Ecto neural progenitor cell (in vitro differentiated cells): ENCODE measurements around the gene EYA3.

Source experiments
- DNase-seq: peaks from one replicate; pipeline ENCODE4 v3.0.0-alpha.2; 2018; ENCODE audit warnings: low spot score

Gene EYA3

DNA sequence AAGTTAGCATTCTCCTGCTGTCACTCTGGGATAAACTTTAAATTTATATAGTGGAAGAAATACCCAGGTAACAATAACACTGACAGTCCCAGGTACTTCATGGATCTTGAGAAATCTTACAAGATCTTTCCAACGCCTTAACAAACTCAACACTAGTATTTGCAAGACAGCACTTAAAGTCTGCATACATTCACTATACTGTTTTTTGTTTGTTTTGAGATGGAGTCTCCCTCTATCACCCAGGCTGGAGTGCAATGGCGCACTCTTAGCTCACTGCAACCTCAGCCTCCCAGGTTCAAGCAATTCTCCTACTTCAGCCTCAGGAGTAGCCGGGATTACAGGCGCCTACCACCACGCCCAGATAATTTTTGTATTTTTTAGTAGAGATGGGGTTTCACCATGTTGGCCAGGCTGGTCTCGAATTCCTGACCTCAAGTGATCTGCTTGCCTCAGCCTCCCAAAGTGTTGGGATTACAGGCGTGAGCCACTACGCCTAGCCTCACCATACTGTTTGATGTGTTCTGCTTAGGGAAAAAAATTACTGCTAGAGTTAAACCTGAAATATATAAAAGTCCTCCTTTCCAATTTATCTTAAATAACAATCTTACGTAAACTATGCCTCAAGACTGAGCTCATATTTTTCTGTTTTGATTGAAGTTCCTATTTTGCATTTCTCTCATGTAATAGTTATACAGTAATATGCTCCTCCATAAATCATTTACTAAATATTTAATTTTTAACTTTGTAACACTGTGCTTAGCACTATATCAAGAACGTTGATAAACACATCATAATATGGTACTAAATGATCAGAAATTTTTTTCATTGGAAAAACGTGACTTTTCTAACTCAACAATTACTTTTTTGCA lies 17.5 kb downstream of the EYA3 start:
- DNase-seq: no peak

DNA sequence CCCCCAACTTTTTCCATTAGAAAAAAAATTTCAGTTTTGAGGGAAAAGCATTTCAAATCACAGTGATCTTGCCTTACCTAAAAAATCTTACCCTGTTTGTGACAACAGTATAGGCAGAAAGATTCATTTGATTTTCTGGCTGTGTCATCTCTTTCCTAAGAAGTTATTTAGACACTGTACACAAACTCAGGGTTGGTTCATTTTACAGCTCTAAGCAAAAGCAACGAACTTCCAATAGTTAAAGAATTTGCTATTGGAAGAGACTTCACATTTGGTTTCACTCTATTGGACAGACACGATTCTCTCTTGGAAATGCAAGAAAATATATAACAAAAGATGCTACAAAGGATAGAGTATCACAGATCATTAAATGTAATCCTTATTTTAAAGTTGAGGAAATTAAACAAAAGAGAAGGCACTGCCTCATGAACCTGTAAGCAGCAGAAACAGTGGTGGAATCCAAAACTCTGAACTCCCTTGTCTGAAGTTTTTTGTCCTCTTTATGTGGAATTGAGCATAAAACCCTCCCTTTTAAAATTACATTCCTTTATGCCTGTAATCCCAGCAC lies 20.8 kb downstream of the EYA3 start:
- no peak for DNase-seq

DNA sequence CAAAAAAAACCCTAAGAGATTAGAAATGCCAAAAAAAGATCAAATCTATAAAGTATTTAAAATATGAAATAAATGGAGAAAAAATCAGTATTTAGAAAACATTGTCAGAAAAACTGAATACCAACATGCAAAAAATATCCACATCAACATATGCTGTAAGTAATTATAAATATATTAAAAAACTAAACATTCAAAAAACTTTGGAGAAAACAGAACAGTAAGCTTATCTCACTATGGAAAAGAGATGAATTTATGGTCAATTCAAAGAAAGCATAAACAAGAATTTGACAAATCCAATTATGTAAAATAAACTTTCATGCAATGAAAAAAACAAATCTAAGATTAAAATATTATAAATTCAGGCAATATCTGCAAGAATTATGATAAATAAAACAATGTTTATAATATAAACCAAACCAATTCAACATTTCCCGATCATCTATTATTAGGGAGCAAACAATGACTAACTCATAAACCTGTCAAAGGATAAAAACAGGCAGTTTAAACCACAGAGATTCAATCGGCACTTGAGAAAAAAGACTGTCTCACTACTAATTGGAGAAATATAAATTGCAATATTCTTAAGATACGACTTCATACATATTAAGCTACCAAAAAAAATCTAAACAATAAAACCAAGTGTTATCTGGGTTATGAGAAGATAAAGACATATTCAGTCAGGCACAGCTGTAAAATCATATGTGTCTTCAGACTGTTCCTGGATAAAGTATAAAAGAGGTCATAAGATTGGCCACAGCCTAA lies 21.8 kb downstream of the EYA3 start:
- DNase-seq: no peak

DNA sequence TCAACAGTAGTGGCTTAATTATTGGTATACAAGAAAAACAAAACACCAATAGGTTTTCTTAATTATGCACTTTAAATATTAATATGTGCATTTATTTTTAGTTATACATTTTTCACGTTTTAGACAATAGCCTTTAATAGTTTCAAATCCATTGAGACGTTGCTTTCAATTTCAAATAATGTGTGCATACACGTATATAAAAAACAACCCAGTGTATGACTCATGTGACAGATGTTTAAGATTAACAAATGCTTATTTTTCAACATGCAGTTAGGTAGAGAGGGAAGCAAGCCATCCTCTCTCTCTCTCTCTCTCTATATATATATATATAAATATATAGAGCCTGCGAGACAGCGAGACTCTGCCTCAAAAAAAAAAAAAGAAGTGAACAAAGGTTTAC lies 24.3 kb downstream of the EYA3 start:
- DNase-seq: no peak

DNA sequence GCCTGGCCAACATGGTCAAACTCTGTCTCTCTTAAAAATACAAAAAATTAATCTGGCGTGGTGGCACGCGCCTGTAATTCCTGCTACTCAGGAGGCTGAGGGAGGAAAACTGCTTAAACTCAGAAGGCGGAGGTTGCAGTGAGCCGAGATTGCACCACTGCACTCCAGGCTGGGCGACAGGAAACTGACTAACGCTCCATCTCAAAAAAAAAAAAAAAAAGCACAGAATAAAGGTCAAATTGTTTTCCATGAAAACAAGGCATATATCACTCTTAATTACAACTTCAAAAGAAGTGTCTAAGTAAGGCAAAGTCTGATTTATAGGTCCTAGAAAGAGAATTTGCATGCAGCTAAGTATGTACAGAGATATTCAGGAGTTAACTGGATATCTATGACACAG lies 25.6 kb downstream of the EYA3 start:
- no peak for DNase-seq

DNA sequence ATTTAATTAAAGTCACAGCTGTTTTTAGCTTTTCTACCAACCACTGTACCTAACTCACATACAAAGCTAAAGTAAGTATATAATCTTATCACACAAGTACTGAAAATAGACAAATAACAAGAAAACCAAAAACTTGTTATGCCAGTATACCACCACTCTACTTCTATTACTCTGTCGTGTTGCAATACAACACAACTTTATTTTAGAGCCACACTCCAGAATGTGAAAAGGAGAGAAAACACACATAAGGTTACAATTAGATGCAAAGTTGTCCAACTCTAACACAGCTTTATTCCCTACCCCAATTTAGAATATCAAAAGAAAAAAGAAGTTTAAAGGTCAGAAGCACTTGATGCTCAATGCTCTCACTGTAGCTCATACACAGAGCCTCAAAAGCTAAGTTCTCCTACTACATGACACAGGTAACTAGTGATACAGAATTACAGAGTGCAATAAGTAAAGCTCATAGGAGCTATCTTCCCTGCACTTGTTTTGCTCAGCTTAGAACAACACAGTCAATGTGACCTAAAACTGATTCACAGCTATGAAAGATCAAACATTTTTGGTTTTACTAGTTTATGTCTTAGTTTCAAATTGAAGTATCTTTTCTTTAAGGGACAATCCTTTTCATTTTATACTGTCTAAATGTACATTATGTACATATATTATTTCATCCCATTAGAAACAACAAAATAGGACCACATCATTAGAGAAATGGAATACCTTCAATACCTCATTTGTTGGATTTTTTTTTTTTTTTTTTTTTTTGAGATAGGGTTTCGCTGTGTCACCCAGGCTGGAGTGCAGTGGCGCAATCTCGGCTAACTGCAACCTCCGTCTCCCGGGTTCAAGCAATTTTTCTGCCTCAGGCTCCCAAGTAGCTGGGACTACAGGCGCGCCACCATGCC lies 29.2 kb downstream of the EYA3 start:
- DNase-seq: no peak

DNA sequence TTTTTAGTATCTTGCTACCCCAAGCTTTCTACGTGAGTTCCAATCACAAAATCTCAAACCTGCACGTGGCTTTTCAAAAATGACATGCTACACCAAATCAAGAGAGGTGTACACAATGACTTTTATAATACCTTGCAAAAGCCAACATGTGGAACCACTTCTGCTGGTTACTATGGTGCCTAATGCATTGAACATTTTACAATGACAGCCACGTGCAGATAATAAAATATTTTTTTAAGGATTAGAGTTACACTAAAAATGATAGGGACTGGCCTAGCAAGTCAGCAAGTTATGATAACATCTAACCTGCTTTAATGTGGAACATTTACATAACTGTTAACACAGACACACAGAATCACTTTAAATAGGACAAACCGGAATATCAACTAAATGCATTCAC lies 30.2 kb downstream of the EYA3 start:
- no peak for DNase-seq

DNA sequence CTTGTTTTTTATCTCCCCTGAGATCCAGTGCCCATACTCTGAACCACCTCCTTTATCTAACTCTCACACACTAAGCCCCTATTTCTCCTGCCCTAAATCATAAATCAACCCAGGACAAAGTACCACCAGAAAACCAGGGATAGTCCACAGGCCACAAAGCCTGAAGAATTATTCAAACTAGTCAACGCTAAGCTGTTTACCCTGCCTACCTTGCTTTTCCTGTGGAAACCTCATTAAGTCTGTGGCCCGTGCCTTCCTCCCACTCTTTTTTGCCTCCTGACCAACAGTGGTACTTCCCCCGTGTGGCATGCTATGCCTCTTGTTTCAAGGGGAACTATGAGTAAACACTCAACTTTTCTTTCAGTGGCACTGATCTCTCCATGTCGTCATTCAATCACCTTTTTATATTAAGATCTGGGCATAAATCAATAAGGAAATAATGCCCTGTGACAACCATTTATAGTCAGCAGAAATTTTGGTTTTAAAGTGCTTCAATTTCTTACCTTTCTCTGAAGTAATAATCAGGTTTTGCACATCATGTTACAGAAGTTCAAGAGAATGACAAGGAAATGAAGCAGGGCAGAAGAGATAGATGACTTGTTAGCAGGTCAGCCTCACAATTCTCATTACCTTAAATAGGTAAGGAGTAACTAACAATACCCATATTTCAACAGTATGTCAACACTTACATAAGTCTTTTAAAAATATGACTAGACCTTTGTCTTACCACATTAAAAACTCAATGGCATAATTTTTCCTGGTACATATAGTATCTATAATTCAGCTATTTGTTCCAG lies 32.1 kb downstream of the EYA3 start:
- DNase-seq: no peak

DNA sequence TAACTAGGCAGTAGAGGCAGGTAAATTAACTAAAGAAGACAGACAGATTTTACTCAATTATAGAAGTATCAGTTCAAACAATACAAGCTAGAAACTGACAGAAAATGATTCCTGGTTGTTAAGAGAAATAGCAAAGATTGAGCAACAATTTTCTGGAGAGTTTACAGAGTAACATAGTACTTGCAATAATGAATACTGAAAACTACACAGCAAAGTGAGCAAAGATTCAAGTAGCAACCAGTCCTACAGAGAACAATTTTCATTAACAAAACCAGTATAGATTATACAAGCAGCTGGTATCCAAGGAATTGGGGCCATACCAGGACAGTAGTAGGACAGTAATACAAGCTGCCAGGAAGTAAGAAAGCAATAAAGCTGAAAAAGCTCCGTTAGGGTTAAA lies 37.6 kb downstream of the EYA3 start:
- no peak for DNase-seq

DNA sequence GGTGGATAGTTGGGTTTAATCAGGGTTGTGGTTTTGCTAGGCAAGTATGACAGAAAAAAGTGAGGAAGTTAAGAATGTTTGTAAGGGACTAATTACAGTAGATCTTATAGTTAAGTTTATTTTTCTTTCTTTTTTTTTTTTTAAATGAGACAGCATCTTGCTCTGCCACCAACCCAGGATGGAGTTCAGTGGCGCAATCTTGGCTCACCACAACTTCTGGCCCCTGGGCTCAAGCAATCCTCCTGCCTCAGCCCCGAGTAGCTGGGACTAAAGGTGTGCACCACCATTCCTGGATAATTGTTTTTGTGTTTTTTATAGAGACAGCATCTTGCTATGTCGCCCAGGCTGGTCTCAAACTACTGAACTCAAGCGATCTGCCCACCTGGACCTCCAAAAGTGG lies 41.7 kb downstream of the EYA3 start:
- no peak for DNase-seq

DNA sequence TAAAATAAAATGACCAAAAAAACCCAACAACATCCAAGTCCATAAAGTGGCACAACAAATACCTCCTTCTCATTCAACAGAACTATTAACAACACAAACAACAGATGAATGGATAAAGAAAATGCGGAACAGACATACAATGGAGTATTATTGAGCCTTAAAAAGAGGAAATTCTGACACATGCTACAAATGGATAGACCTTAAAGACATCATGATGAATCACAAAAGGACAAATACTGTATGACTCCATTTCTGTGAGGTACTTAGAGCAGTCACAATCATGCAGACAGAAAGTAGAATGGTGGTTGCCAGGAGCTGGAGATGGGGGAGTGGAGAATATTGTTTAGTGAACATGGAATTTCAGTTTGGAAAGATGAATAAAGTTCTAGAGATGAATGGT lies 42.6 kb downstream of the EYA3 start:
- DNase-seq: no peak

DNA sequence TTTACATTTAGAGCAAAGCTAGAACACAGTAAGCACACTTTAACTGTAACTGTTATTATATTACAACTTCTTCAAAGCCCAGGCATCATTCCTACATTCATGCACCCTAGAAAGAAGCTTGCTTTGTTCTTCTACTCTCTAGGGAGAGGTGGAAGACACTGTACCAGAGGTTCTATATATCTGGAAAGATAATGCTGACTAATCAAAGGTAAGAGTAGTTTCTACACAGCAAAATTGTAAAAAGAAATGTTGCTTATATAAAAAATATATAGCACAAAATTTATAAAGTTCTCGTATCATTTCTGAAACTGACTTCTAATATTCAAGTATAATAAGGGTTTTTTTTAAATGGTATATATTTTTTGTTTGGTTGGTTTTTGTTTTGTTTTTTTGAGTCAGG lies 44.0 kb downstream of the EYA3 start:
- no peak for DNase-seq

DNA sequence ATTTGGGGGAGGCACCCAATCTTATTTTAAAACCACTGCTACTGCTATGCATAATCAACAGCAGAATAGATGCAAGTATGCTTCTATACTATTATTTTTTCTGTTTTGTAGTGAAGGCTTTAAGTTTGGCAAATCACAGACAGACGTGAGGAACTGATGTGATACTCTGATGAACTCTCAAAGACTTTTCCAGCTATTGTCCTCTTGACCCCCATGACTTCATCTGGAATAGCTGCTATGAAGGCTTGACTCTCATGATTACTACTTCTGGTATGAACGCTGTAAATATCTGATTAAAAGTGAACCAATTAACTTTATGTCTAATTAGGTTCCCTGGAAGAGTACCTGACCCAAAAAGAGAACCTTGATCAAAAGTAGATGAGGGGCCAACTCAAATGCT lies 49.1 kb downstream of the EYA3 start:
- no peak for DNase-seq

DNA sequence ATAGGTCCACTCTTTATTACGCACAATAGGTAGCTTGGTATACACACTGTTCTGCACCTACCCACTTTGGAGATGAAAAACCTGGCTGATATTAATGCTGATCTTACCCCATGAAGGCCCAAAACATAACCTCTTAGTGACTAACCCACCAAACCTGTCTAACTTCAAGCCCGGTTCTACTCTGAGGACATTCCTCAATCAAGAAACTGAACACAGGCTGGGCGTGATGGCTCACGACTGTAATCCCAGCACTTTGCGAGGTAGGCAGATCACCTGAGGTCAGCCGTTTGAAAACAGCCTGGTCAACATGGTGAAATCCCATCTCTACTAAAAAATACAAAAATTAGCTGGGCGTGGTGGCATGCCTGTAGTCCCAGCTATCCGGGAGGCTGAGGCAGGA lies 50.5 kb downstream of the EYA3 start:
- DNase-seq: no peak

DNA sequence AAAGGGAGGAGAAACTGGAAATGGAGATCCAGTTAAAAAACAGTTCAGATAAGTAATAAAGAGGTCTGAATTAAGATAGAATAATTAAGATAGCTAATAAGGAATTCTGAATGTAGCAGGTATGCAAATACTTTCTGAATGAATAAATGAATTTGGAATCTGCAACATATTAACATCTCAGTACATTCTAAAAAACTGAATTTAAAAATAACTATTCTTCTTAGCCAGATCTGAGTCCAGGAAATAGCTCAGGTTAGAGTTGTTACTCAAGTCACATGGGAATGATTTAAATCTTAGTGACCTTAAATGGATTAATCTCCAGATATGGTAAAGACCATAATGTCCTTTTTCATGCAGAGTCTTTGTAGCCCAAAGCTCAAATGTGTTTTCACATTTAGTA lies 51.2 kb downstream of the EYA3 start:
- no peak for DNase-seq

DNA sequence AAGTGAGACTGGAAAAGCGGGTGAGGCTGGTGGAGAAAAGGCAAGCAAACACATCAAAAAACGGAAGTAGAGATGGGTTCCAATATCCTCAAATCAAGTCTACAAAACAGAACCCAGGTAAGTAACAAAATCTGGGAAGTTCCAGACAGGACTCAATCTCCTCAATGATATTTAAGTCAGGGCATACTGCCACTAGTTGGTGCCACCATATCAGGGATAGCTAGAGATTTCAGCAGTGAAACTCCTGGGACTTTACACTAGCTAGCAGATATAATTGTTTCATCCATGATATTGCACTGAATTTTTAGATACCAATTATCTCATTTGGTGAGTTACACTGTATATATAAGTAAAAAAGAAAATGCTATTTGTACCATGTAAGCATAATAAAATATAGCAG lies 52.0 kb downstream of the EYA3 start:
- DNase-seq: no peak

DNA sequence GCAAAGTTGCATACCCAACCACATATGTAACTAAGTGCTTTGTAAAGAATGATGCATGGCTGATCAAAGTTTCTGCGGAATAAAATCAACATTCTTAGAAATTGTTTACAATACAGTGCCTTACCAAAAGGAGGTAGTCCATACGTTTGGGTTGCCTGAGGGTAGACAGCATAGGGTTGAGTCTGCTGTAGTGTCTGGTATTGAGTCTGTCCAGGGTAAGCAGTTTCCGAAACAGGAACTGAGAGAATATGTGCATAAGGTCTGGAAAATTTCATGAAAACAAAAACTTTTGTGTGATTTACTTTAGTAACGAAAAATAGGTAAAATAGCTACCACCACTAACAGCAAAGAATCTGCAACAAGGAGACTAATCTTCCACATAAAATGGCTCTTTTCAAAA lies 53.0 kb downstream of the EYA3 start:
- DNase-seq: no peak

DNA sequence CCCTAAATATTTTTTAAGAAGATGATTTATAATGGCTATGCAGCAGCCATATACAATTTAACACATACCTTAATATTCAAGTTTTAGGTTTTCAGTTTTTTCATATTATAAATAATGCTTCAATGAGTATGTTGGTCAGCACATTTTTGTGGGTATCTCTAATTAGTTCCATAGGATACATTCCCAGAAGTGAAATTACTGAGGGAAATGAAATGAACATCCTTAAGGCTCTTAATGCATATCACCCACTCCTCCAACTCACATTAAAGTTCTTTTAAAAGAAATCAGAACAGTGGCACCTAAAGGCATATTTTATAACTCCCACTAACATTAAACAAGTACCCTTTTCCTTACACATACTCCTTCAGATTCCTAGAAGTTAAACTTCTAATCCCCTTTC lies 56.1 kb downstream of the EYA3 start:
- no peak for DNase-seq

DNA sequence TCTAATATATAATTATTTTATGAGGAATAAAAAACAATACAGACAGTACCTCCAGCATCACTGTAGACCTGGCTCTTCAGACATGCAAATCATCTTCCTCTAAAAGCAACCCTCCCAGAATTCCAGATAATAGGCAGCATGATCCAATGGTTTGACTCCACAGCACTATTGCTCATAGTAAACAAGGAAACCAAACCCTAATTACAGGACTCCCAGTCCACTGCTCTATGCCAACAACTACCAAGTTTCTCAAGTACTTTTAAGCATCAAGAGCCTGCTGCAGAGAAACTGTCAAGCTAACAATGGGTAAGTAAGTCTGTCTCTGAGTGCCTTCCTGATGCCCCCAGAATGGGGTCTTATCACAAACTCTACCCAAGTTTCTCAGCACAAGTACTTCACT lies 57.2 kb downstream of the EYA3 start:
- no peak for DNase-seq

DNA sequence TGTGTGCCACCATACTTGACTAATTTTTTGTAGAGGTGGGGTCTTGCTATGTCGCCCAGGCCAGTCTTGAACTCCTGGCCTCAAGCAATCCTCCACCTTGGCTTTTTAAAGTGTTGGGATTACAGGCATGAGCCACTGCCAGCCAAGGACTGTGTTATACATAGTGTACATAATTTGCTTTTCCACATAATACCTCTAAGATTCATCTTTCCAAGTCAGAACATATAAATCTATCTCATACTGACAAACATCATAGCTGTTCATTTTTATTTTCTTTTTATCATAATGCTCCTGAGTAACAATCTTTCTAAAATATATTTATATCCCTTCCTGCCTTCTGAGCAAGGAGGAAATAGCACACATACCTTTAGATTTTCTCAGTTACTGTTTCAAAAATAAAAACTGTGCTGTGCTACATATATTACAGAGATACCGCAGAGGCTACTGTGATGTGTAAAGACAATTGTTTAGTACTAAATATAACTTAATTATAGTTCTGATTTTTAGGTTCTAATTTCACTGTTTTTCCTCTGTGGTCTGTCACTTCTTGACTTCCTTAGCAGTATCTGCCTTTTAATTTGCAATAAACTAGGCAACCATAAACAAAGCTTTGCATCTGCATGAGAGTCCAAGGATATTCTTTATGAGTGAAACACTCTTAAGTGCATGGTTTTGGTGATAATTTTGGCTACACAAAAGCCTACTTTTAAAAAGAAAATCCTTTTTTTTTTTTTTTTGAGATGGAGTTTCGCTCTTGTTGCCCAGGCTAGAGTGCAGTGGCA lies 59.3 kb downstream of the EYA3 start:
- no peak for DNase-seq

DNA sequence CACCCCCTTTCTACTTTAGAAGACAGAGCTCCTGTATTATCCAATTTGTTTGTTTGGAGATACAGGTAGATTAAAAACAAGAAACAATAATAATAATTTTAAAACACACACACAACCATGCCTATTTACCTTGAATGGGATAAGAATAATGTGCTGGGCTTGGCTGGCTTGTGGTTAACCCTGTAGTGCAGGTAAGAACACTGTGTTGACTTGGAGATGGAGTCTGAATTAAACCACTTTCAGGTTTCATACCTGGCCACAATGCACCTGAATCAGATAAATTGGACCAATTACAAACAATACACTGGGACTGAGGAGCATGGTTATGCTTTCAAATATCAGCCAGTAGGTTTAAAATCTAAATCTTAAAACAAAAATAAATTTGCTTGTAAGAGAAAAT lies 60.8 kb downstream of the EYA3 start:
- no peak for DNase-seq
